Measurements from ENCODE around the gene SLCO4C1.

The SLCO4C1 gene

GRCh38 chr5:102283102-102283797, 12.8 kb downstream of the SLCO4C1 start:
- no peaks in the 10 kb centered on the region for H3K9me3 ChIP-seq (ENCODE audit: low read depth, low read length)
- DNase-seq (ENCODE audit: low read depth, low spot score), result no peak
- TF ChIP-seq POLR2AphosphoS5 (IDR thresholded peaks at IDR 0.05; ENCODE audit: borderline replicate concordance, low read depth, low read length), result no peak
- no peak for TF ChIP-seq EZH2 (IDR thresholded peaks at IDR 0.05)
- TF ChIP-seq FOXP2 (optimal IDR thresholded peaks at IDR 0.05; ENCODE audit: control extremely low read depth, extremely low read length, insufficient read depth), result no peak
- H3K9ac ChIP-seq (ENCODE audit: insufficient read length), result no peak overlapping the region
- no peaks in the 10 kb centered on the region for H3K36me3 ChIP-seq (ENCODE audit: insufficient read depth, low read length)
- H3K27ac ChIP-seq, result no peak overlapping the region
- H3K4me3 ChIP-seq, result no peak overlapping the region

- Histone ChIP-seq H3K9me3 (ENCODE audit: low read depth, low read length) (no peaks in the 10 kb centered on the region), H3K27ac (no peak overlapping the region), H3K4me3 (no peak overlapping the region), H3K9ac (ENCODE audit: insufficient read length) (no peak overlapping the region), H3K36me3 (ENCODE audit: insufficient read depth, low read length) (no peaks in the 10 kb centered on the region)
- DNase-seq (ENCODE audit: low read depth, low spot score), result no peak
- TF ChIP-seq FOXP2 (optimal IDR thresholded peaks at IDR 0.05; ENCODE audit: control extremely low read depth, extremely low read length, insufficient read depth), result no peak
- no peak for TF ChIP-seq POLR2AphosphoS5 (IDR thresholded peaks at IDR 0.05; ENCODE audit: borderline replicate concordance, low read depth, low read length)
- TF ChIP-seq EZH2 (IDR thresholded peaks at IDR 0.05), result no peak
Measured at GRCh38 chr5:102279711-102280110, 16.4 kb downstream of the SLCO4C1 start.

- H3K9me3 ChIP-seq (ENCODE audit: low read depth, low read length), result no peaks in the 10 kb centered on the region
- no peak overlapping the region for H3K9ac ChIP-seq (ENCODE audit: insufficient read length)
- no peak overlapping the region for H3K4me3 ChIP-seq
- no peaks in the 10 kb centered on the region for H3K36me3 ChIP-seq (ENCODE audit: insufficient read depth, low read length)
- no peak overlapping the region for H3K27ac ChIP-seq
- no peak for DNase-seq (ENCODE audit: low read depth, low spot score)
- TF ChIP-seq POLR2AphosphoS5 (IDR thresholded peaks at IDR 0.05; ENCODE audit: borderline replicate concordance, low read depth, low read length) (no peak), FOXP2 (optimal IDR thresholded peaks at IDR 0.05; ENCODE audit: control extremely low read depth, extremely low read length, insufficient read depth) (no peak), EZH2 (IDR thresholded peaks at IDR 0.05) (no peak)
Measured at GRCh38 chr5:102278231-102278630, 17.9 kb downstream of the SLCO4C1 start.

- Histone ChIP-seq H3K27ac (no peak overlapping the region), H3K36me3 (ENCODE audit: insufficient read depth, low read length) (no peaks in the 10 kb centered on the region), H3K9ac (ENCODE audit: insufficient read length) (no peak overlapping the region), H3K4me3 (no peak overlapping the region), H3K9me3 (ENCODE audit: low read depth, low read length) (no peaks in the 10 kb centered on the region)
- TF ChIP-seq POLR2AphosphoS5 (IDR thresholded peaks at IDR 0.05; ENCODE audit: borderline replicate concordance, low read depth, low read length) (no peak), FOXP2 (optimal IDR thresholded peaks at IDR 0.05; ENCODE audit: control extremely low read depth, extremely low read length, insufficient read depth) (no peak), EZH2 (IDR thresholded peaks at IDR 0.05) (no peak)
- DNase-seq (ENCODE audit: low read depth, low spot score), result no peak
Measured at GRCh38 chr5:102277144-102277543, 18.9 kb downstream of the SLCO4C1 start.

GRCh38 chr5:102271759-102272158, 24.3 kb downstream of the SLCO4C1 start:
- H3K36me3 ChIP-seq (ENCODE audit: insufficient read depth, low read length), result no peaks in the 10 kb centered on the region
- no peak overlapping the region for H3K4me3 ChIP-seq
- no peaks in the 10 kb centered on the region for H3K9me3 ChIP-seq (ENCODE audit: low read depth, low read length)
- DNase-seq (ENCODE audit: low read depth, low spot score), result no peak
- H3K27ac ChIP-seq, result no peak overlapping the region
- no peak for TF ChIP-seq POLR2AphosphoS5 (IDR thresholded peaks at IDR 0.05; ENCODE audit: borderline replicate concordance, low read depth, low read length)
- TF ChIP-seq FOXP2 (optimal IDR thresholded peaks at IDR 0.05; ENCODE audit: control extremely low read depth, extremely low read length, insufficient read depth), result no peak
- no peak for TF ChIP-seq EZH2 (IDR thresholded peaks at IDR 0.05)
- H3K9ac ChIP-seq (ENCODE audit: insufficient read length), result no peak overlapping the region

- TF ChIP-seq EZH2 (IDR thresholded peaks at IDR 0.05), result no peak
- DNase-seq (ENCODE audit: low read depth, low spot score), result no peak
- no peaks in the 10 kb centered on the region for H3K9me3 ChIP-seq (ENCODE audit: low read depth, low read length)
- no peak overlapping the region for H3K4me3 ChIP-seq
- H3K36me3 ChIP-seq (ENCODE audit: insufficient read depth, low read length), result no peaks in the 10 kb centered on the region
- H3K27ac ChIP-seq, result no peak overlapping the region
- no peak overlapping the region for H3K9ac ChIP-seq (ENCODE audit: insufficient read length)
Measured at GRCh38 chr5:102270036-102270435, 26.0 kb downstream of the SLCO4C1 start.

GRCh38 chr5:102262688-102263087, 33.4 kb downstream of the SLCO4C1 start:
- DNase-seq (ENCODE audit: low read depth, low spot score), result no peak
- H3K36me3 ChIP-seq (ENCODE audit: insufficient read depth, low read length), result no peaks in the 10 kb centered on the region
- no peaks in the 10 kb centered on the region for H3K9me3 ChIP-seq (ENCODE audit: low read depth, low read length)
- H3K4me3 ChIP-seq, result no peak overlapping the region
- no peak for TF ChIP-seq POLR2AphosphoS5 (IDR thresholded peaks at IDR 0.05; ENCODE audit: borderline replicate concordance, low read depth, low read length)
- no peak for TF ChIP-seq EZH2 (IDR thresholded peaks at IDR 0.05)
- TF ChIP-seq FOXP2 (optimal IDR thresholded peaks at IDR 0.05; ENCODE audit: control extremely low read depth, extremely low read length, insufficient read depth), result no peak
- no peak overlapping the region for H3K27ac ChIP-seq
- no peak overlapping the region for H3K9ac ChIP-seq (ENCODE audit: insufficient read length)

GRCh38 chr5:102249381-102249780, 46.7 kb downstream of the SLCO4C1 start:
- no peak for TF ChIP-seq EZH2 (IDR thresholded peaks at IDR 0.05)
- no peak for TF ChIP-seq FOXP2 (optimal IDR thresholded peaks at IDR 0.05; ENCODE audit: control extremely low read depth, extremely low read length, insufficient read depth)
- TF ChIP-seq POLR2AphosphoS5 (IDR thresholded peaks at IDR 0.05; ENCODE audit: borderline replicate concordance, low read depth, low read length), result no peak
- H3K27ac ChIP-seq, result no peak overlapping the region
- no peak for DNase-seq (ENCODE audit: low read depth, low spot score)
- no peaks in the 10 kb centered on the region for H3K36me3 ChIP-seq (ENCODE audit: insufficient read depth, low read length)
- H3K9me3 ChIP-seq (ENCODE audit: low read depth, low read length), result no peaks in the 10 kb centered on the region
- no peak overlapping the region for H3K9ac ChIP-seq (ENCODE audit: insufficient read length)
- no peak overlapping the region for H3K4me3 ChIP-seq

GRCh38 chr5:102243213-102243612, 52.9 kb downstream of the SLCO4C1 start:
- Histone ChIP-seq H3K27ac (no peak overlapping the region), H3K9ac (ENCODE audit: insufficient read length) (no peak overlapping the region), H3K4me3 (no peak overlapping the region), H3K9me3 (ENCODE audit: low read depth, low read length) (no peaks in the 10 kb centered on the region), H3K36me3 (ENCODE audit: insufficient read depth, low read length) (no peaks in the 10 kb centered on the region)
- DNase-seq (ENCODE audit: low read depth, low spot score), result no peak
- TF ChIP-seq EZH2 (IDR thresholded peaks at IDR 0.05), result no peak
- no peak for TF ChIP-seq POLR2AphosphoS5 (IDR thresholded peaks at IDR 0.05; ENCODE audit: borderline replicate concordance, low read depth, low read length)
- no peak for TF ChIP-seq FOXP2 (optimal IDR thresholded peaks at IDR 0.05; ENCODE audit: control extremely low read depth, extremely low read length, insufficient read depth)

Measured in SK-N-MC (cell line).